ENCODE measurements around the gene FAM219B. TPM values are rescaled to one million over a fixed set of nuclear protein-coding genes. Genes with fewer than 3 reads are reported as not detected.

Gene FAM219B
- total and polyA plus RNA-seq, 2 donors from 2014 or later = 41.7 to 76.5 TPM

- Histone ChIP-seq H3K4me3 (ENCODE audit: low read length in 3 of 3) (no peak overlapping the region), H3K9me3 (ENCODE audit: control insufficient read depth in 2 of 3, insufficient read depth in 1 of 3, low read length in 3 of 3) (no peaks in the 10 kb centered on the region), H3K9ac (ENCODE audit: low read length in 3 of 3) (no peak overlapping the region), H3K27ac (ENCODE audit: low read depth in 2 of 2, low read length in 2 of 2) (no peak overlapping the region), H3K27me3 (ENCODE audit: control insufficient read depth, insufficient read depth, low read length) (no peaks in the 10 kb centered on the region), H3K36me3 (ENCODE audit: control insufficient read depth in 2 of 3, insufficient read depth in 3 of 3, low read length in 3 of 3) (peaks cover 0 to 14% (median 6%) of the 10 kb centered on the region in 3 donors), H3K4me1 (ENCODE audit: control insufficient read depth in 2 of 3, insufficient read depth in 2 of 3, low read depth in 1 of 3, low read length in 3 of 3) (peaks cover 4 to 12% (median 5%) of the 10 kb centered on the region in 3 donors)
- TF ChIP-seq CTCF (IDR thresholded peaks at IDR 0.05; ENCODE audit: borderline replicate concordance, extremely low read depth, insufficient read depth) = no peak
- DNase-seq = no peak
- FAIRE-seq = no peak
- intact Hi-C loops (cut with DNase I) = no loop called here
Observed at GRCh38 chr15:74892931-74893330, 13.7 kb downstream of the FAM219B start.

DNA sequence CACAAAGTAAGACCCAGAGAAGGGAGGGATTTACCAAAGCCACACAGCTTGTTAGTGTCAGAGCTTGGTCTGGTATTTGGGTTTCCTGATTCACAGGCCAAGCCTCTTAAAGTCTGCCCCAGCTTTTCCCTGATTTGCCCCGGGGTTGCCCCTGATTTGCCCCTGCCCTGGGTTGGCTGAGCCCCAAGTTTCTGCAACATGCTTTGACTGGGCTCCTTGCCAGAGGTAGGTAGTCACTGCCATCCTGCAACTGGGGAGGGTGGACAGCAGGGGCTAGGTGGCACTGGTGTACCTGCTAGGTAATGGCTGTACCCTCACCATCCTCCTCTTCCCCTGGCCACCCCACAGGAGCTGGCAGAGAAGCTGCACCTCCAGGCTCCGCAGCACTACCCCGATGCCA, 14.3 kb downstream of the FAM219B start:
- Histone ChIP-seq H3K4me3 (ENCODE audit: low read length in 3 of 3) (no peak overlapping the region), H3K4me1 (ENCODE audit: control insufficient read depth in 2 of 3, insufficient read depth in 2 of 3, low read depth in 1 of 3, low read length in 3 of 3) (peaks cover 4 to 12% (median 5%) of the 10 kb centered on the region in 3 donors), H3K36me3 (ENCODE audit: control insufficient read depth in 2 of 3, insufficient read depth in 3 of 3, low read length in 3 of 3) (peaks cover 0 to 14% (median 6%) of the 10 kb centered on the region in 3 donors), H3K27me3 (ENCODE audit: control insufficient read depth, insufficient read depth, low read length) (no peaks in the 10 kb centered on the region), H3K9me3 (ENCODE audit: control insufficient read depth in 2 of 3, insufficient read depth in 1 of 3, low read length in 3 of 3) (no peaks in the 10 kb centered on the region), H3K9ac (ENCODE audit: low read length in 3 of 3) (no peak overlapping the region), H3K27ac (ENCODE audit: low read depth in 2 of 2, low read length in 2 of 2) (no peak overlapping the region)
- DNase-seq (no peak), FAIRE-seq (no peak)
- no peak for TF ChIP-seq CTCF (IDR thresholded peaks at IDR 0.05; ENCODE audit: borderline replicate concordance, extremely low read depth, insufficient read depth)
- intact Hi-C loops (cut with DNase I) = no loop called here

DNA sequence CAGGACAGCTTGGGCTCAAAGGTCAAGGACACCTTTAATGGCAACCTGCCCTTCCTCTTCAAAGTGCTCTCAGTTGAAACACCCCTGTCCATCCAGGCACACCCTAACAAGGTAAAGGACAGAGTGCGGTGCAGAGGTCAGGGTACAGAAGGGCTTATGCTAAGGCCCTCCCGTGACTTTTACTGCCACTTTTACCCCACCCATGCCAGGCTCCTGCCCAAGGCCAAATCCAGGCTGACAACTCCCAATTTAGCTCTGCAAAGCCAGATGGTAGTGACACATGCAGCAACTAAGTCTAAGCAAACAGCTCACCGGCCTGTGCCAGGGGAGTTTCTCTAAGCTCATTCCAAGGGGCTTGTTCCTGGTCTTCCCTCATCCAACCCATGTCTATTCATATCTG, 15.2 kb downstream of the FAM219B start:
- H3K27me3 ChIP-seq (ENCODE audit: control insufficient read depth, insufficient read depth, low read length) = no peaks in the 10 kb centered on the region
- H3K4me3 ChIP-seq (ENCODE audit: low read length in 3 of 3) = no peak overlapping the region
- H3K4me1 ChIP-seq (ENCODE audit: control insufficient read depth in 2 of 3, insufficient read depth in 2 of 3, low read depth in 1 of 3, low read length in 3 of 3) = peaks cover 4 to 12% (median 5%) of the 10 kb centered on the region in 3 donors
- no peaks in the 10 kb centered on the region for H3K9me3 ChIP-seq (ENCODE audit: control insufficient read depth in 2 of 3, insufficient read depth in 1 of 3, low read length in 3 of 3)
- no peak overlapping the region for H3K27ac ChIP-seq (ENCODE audit: low read depth in 2 of 2, low read length in 2 of 2)
- no peak for TF ChIP-seq CTCF (IDR thresholded peaks at IDR 0.05; ENCODE audit: borderline replicate concordance, extremely low read depth, insufficient read depth)
- intact Hi-C loops (cut with DNase I) = no loop called here
- FAIRE-seq = no peak
- no peak overlapping the region for H3K9ac ChIP-seq (ENCODE audit: low read length in 3 of 3)
- H3K36me3 ChIP-seq (ENCODE audit: control insufficient read depth in 2 of 3, insufficient read depth in 3 of 3, low read length in 3 of 3) = peaks cover 0 to 6% (median 6%) of the 10 kb centered on the region in 3 donors
- DNase-seq = no peak

DNA sequence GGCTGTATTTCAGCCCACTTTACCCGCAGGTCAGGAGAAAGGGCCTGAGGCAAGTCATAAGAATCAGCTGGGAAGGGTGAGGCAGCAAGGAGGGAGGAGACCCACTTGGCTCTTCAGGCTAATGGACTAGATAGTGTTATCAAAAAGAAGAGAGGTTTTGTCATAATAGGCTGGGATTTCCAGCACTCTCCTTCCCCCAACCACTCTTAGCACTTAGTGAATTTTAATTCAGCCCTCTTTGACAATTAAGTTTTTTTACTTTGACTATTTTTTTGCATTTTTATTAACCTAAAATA, 16.0 kb downstream of the FAM219B start:
- FAIRE-seq (no peak), DNase-seq (no peak)
- Histone ChIP-seq H3K27ac (ENCODE audit: low read depth in 2 of 2, low read length in 2 of 2) (no peak overlapping the region), H3K36me3 (ENCODE audit: control insufficient read depth in 2 of 3, insufficient read depth in 3 of 3, low read length in 3 of 3) (peaks cover 0 to 6% (median 3%) of the 10 kb centered on the region in 3 donors), H3K27me3 (ENCODE audit: control insufficient read depth, insufficient read depth, low read length) (no peaks in the 10 kb centered on the region), H3K9ac (ENCODE audit: low read length in 3 of 3) (peak overlapping the region in 2 of 3 donors; percentile 71 to 93), H3K9me3 (ENCODE audit: control insufficient read depth in 2 of 3, insufficient read depth in 1 of 3, low read length in 3 of 3) (no peaks in the 10 kb centered on the region), H3K4me3 (ENCODE audit: low read length in 3 of 3) (peak overlapping the region in 2 of 3 donors; percentile 91 to 98), H3K4me1 (ENCODE audit: control insufficient read depth in 2 of 3, insufficient read depth in 2 of 3, low read depth in 1 of 3, low read length in 3 of 3) (peaks cover 4 to 12% (median 5%) of the 10 kb centered on the region in 3 donors)
- no peak for TF ChIP-seq CTCF (IDR thresholded peaks at IDR 0.05; ENCODE audit: borderline replicate concordance, extremely low read depth, insufficient read depth)
- intact Hi-C loops (cut with DNase I) = no loop called here

Data from kidney (tissue), 14 donors.